Fibroblast of peridontal ligament (primary cell): ENCODE measurements around the gene HINT3.
A peak's percentile ranks its signal among the peaks of the same experiment; 100 is the strongest.
"Not testable (repeated sequence)": the region's sequence is repeated elsewhere in the genome, so short reads cannot be mapped to it uniquely, and the experiment has no call there.

Experiments used
- DNase-seq: peaks from one replicate; pipeline ENCODE4 v3.0.0-alpha.2; 2010; ENCODE audit errors: extremely low read depth

HINT3 gene

GRCh38 chr6:125939791-125940190 lies 16.8 kb upstream of the HINT3 start:
- DNase-seq = no peak

DNA sequence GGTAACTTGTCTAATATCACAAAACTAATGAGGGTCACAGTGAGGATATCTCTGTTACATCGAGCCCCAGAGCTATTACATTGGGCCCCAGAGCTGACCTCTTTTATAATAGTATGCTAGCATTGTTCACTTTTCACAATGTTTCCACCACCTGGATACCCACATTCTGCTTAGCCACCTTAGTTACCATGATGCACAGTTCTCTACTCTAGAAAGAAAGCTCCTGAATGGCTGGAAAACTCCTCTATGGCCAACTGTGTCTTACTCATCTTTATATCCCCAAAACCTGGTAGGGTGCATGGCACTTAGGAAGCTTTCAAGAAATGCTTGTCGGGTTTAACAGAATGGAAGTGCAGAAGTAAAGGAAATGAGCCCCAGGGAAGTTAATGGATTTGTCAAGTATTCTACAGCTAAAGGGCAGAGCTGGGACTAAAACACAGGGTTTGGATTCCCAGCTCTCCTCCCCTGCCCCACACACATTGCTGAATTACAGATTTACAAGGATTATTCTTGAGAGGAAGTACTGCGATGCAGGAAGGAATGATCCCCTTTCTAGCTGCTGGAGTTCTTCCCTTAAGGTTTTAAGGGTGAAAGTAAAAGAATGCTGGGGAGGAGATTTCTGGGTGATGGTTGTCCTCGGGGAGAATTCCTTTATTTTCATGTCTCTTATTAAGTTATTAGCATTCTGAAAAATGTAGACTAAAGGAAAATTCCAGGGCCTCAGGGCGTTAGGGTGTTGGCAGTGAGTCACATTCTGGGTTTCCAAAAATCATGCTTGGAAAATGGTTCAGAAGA lies 16.1 kb upstream of the HINT3 start:
- peak; percentile 51 for DNase-seq

DNA sequence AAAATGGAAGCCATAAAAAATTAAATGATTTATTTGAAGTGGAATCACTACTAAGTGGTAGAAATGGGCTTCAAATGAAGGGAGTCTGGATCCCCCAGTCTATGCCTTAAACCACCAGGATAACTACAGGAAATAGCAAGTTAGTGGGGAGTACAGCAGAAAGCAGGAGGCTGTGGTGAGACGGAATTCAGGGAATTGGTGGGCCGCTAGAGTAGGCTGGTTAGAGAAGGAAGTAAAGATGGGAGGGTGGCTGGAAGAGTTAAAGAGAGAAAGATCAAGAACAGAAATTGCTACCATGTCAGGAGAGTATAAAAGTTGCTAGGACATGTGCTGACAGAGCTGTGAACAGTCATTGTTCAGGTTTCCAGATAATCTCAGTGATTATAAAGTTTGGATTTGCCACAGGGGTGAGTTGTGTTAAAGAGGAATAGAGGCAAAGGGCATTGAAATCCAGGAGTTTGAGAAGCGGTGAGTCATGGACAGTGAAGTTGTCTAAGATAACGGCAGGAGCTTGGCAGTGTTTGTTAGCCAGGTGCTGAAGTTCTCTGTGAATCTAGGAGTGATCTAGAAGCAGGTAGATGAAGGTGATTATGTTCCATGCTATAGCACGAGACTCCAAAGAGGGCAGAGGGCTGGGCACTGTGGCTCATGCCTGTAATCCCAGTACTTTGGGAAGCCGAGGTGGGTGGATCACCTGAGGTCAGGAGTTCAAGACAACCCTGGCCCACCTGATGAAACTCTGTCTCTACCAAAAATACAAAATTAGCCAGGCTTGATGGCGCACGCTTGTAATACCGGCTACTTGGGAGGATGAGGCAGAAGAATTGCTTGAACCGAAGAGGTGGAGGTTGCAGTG lies 13.7 kb upstream of the HINT3 start:
- DNase-seq = no peak

DNA sequence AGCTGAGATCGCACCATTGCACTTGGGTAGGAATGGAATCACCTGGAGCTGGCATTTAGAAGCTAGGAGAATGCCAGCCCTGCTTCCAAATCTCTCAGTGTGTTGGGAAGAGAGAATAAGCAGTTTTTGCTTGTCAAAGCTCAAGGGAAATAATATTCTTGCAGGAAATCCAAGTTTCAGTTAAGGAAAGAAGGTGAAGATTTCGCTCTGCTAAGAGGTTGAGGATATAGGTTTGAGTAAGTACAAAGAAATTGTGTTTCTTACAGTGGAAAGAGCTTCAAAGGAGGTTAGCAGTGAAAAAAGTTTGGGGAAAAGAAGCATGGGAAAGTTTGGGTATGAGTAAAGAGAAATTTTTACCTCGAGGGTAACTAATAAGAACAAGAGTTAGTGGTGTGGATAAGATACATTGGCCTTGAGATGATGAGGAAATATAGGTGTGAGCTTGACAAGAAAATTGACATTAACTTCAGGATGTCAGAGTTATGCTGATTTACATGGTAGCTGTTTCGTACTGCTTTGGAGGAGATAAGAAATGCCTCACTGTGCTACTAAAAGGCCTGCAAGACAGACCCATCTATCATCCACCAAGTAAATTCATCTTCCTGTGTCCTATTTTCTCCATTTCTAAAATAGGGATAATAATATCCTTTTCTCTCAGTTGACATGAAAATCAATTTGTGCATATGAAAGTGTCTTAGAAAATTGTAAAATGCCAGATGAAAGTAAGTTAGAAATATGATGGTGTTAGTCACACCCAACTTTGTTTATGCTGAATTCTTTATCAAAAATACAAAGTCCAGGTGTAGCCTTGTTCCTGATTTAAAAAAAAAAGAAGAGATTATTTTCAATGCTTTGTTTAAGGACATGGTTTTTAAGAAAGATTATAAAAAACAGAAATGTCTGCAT lies 12.8 kb upstream of the HINT3 start:
- DNase-seq = no peak

DNA sequence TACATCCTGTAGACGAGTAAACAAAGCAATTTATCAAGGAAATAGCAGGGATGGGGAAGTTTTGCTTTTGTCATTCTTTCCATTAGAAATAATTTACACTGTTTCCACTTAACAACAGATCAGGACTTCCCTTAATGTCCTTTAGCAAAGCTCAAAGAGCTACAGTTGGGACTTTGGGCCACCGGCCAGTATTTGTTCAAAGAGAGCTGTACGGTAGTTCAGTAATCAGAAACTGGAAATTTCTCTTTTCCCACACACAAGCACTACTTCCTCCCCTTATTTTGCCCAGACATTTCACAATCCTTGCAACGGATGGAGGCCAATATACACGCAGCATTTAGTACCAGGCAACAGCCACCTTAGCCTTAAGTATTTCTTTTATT lies 12.1 kb upstream of the HINT3 start:
- DNase-seq = peak; percentile 89

DNA sequence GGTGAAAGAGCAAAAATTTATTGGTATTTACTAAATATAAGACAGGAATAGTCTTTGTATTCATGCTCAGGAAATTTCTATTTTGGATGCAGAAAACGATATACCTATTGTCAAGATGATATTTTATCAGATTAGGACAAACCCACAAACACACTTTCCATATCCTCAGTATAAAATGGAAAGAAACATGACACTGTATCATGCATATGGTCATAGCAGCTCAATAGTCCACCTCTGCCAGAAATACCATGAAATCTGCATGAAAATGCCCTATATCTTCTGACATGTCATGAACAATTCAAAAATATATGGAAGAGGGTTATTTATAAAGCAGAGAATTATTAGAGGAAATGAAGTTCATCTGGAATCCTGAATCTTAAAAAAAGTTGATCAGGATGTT lies 11.7 kb upstream of the HINT3 start:
- no peak for DNase-seq

GRCh38 chr6:125945378-125946141 lies 11.0 kb upstream of the HINT3 start:
- no peak for DNase-seq

- peak; percentile 66 for DNase-seq
Observed at GRCh38 chr6:125947615-125948014, 9.0 kb upstream of the HINT3 start.

GRCh38 chr6:125948455-125948854 lies 8.1 kb upstream of the HINT3 start:
- no peak for DNase-seq

GRCh38 chr6:125949069-125949468 lies 7.5 kb upstream of the HINT3 start:
- DNase-seq = no peak

- DNase-seq = peak; percentile 76
Observed at GRCh38 chr6:125950293-125950692, 6.3 kb upstream of the HINT3 start.

GRCh38 chr6:125950716-125951115 lies 5.9 kb upstream of the HINT3 start:
- DNase-seq = not testable (repeated sequence)

GRCh38 chr6:125951323-125951722 lies 5.2 kb upstream of the HINT3 start:
- no peak for DNase-seq

DNA sequence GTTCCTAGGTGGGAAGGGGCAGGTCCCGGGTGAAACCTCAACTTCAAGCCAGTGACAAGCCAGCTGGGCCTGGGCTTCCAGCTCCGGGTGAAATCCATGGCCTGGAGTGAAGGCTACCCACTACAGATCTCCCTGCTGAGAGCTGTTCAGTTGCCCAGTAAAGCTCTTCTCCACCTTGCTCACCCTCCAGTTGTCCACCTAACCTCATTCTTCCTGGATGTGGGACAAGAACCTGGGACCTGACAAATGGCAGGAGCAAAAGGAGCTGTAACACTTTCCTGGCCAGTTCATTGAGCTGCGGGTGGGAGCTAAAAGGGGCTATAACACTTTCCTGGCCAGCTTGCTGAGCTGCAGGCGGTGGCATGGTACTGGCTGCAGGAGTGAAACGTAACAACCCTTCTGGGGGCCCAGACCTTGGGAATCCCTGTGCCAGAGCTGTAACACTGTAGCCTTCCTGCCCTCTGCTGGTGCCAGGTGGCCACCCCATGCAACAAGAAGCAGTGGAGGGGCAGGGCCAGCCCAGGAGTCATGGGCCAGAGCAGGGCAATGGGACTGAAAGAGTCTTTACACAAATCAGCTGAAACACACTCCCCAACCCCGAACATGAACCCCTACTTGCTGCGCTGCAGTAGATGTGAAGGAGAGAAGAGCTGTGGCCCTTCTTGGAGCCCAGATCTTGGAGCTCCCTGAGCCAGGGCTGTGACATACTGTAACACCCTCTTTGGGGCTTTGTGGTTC lies 3.6 kb upstream of the HINT3 start:
- peak; percentile 30 for DNase-seq

DNA sequence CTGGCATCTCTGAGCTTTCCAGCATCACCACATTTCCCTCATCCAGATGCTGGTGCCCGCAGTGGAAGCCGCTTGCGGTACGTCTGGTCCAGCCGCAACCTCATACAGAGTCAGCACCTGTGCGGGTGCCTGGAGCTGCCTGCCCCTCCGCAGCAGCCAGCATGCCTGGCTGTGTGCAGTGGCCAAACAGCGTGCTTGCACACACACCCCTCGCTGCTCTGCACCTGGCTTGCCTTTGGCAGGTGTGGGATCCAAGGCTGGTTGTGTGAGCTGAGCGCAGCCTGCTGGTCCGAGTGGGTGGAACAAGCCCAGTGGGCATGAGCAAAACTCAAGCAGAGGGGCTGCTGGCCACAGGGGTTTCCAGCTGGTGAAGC lies 3.1 kb upstream of the HINT3 start:
- DNase-seq = no peak

GRCh38 chr6:125954735-125955339 lies 1.7 kb upstream of the HINT3 start:
- no peak for DNase-seq

GRCh38 chr6:125955973-125956372 lies 597 bp upstream of the HINT3 start:
- no peak for DNase-seq

- no peak for DNase-seq
Observed at GRCh38 chr6:125957391-125957693, 772 bp downstream of the HINT3 start.

DNA sequence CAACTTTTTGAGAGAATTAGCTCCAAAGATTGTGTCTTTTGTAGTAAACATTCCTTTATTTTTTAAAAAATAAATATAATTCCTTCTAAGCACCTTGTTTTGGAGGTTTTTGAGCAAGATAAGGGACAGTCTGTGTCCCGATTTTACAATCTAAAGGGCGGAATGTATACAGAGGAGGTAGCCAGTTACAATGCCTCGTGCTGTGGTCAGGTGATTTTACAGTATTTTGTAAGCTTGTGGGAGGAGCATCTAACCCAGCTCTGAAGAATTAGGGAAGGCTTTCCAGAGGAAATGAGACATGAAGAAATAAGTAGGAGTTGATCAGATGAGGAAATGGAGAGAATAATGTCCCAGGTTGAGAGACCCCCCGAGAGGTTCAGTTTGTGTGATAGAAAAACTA lies 1.3 kb downstream of the HINT3 start:
- peak; percentile 86 for DNase-seq

DNA sequence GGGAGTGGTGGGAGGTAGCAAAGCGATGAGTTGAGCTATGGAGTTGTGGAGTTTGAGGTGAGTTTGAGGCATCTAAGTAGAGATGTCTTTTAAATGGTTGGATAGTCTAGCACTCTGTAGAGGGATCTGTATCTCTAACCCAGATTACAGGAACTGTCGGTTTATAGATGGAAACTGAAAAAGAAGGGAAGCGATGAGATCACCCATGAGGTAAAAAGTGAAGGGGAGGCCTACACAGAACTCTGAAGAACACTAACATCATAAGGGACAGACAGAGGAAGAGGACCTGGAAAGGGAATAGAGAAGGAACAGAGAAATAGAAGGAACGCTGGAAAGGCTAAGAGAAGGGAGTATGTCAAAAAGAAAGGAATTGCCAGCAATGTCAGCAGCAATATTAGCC lies 2.5 kb downstream of the HINT3 start:
- no peak for DNase-seq
